ENCODE data around the gene BRD9. TPM values are rescaled to one million over a fixed set of nuclear protein-coding genes. Genes with fewer than 3 reads are reported as not detected.

BRD9 gene
- total and polyA plus RNA-seq, 9 of the 15 experiments (the other 6 are each of a cell fraction or from before 2014, with no cell fraction given) = 2.4 to 68.7 (median 44.9) TPM

- POLR2A ChIA-PET = interaction anchor here (0.9 to 1.6 kb wide), 3 partner anchors 12 to 19 kb away, joined by 3 to 4 read pairs (median 4); no protein-coding TSS in a partner anchor
- H3K4me1 ChIP-seq (replicated peaks in 1 of 2; ENCODE audit: control insufficient read depth in 2 of 2, insufficient read depth in 2 of 2, low read length in 2 of 2) = peaks cover 20 to 33% of the 10 kb centered on the region in 2 experiments; a peak in 4 of 5 replicates
- peak overlapping the region; percentile 71 for H3K4me3 ChIP-seq
- DNase-seq (ENCODE audit: extremely low read depth in 1 of 4, low spot score in 3 of 4) = no peak
- peaks cover 14% of the 10 kb centered on the region; the same call in 1 of the 2 replicates for H4K20me1 ChIP-seq (replicated peaks; ENCODE audit: control insufficient read depth, insufficient read depth, low read length)
- TF ChIP-seq RAD51 (IDR thresholded peaks at IDR 0.05; ENCODE audit: borderline replicate concordance, low read depth) (no peak), SMARCE1 (IDR thresholded peaks at IDR 0.05) (no peak), TCF7 (IDR thresholded peaks at IDR 0.05; ENCODE audit: borderline replicate concordance) (no peak), ZNF316 (IDR thresholded peaks at IDR 0.05) (peak; percentile 89), MAFG (tag; conservative IDR thresholded peaks at IDR 0.05) (0 out of 2 replicates have a peak, but pooled peaks have one; percentile 32), HCFC1 (IDR thresholded peaks at IDR 0.05; ENCODE audit: low read depth, low read length) (no peak), ESRRB (CRISPR knock-in tag; IDR thresholded peaks at IDR 0.05; ENCODE audit: borderline replicate concordance) (no peak), DDX20 (tag; IDR thresholded peaks at IDR 0.05; ENCODE audit: low read depth) (no peak), MAFF (IDR thresholded peaks at IDR 0.05; ENCODE audit: low read length) (peak; percentile 4; the same call in 1 of the 2 replicates), C11orf30 (IDR thresholded peaks at IDR 0.05; ENCODE audit: low read depth) (peak; percentile 67; the same call in 1 of the 2 replicates)
- TF ChIP-seq, protein P1, sequence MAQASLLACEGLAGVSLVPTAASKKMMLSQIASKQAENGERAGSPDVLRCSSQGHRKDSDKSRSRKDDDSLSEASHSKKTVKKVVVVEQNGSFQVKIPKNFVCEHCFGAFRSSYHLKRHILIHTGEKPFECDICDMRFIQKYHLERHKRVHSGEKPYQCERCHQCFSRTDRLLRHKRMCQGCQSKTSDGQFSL (CRISPR knock-in tag; IDR thresholded peaks at IDR 0.05) = 0 out of 2 replicates have a peak, but pooled peaks have one; percentile 31
- TF ChIP-seq, protein P1 (tag; IDR thresholded peaks at IDR 0.05) = no peak
- no peak for ATAC-seq
- peak overlapping the region; percentile 83 for H3K27ac ChIP-seq (ENCODE audit: extremely low read depth, low read depth, low read length)
- CTCF ChIA-PET (ENCODE audit: low intra/inter-chr PET ratio) = no interaction called here
- TSS peak; percentile 50 for BruUV-seq (replicated peaks)
- in situ Hi-C loops (cut with MboI) (no loop called here), intact Hi-C loops (cut with micrococcal nuclease) (loop anchor here (5.0 kb wide), 1 partner anchor 281 kb away; the partner anchor contains the start of gene CEP72)
- 69% methylated on average over 9 of the region's 9 CpGs for WGBS (ENCODE audit: insufficient coverage, low coverage, missing lambda C conversion rate)
- peaks cover 66% of the 10 kb centered on the region for H3K36me3 ChIP-seq (ENCODE audit: control insufficient read depth, insufficient read depth, low read length)
- peaks cover 76% of the 10 kb centered on the region for H3K79me2 ChIP-seq (ENCODE audit: control insufficient read depth, insufficient read depth, low read length)
- no peaks in the 10 kb centered on the region for H3K9me3 ChIP-seq (replicated peaks; ENCODE audit: control insufficient read depth, insufficient read depth, low read depth, low read length)
- FAIRE-seq = no peak
- peak overlapping the region; percentile 92 to 100 for H3K9ac ChIP-seq (ENCODE audit: insufficient read depth in 1 of 2, low read depth in 2 of 2, low read length in 2 of 2)
- peak overlapping the region; percentile 99 for H3K4me2 ChIP-seq (ENCODE audit: insufficient read depth, low read length)
- H3K27me3 ChIP-seq (ENCODE audit: control insufficient read depth in 2 of 2, insufficient read depth in 2 of 2, low read length in 2 of 2) = no peaks in the 10 kb centered on the region
- no peaks in the 10 kb centered on the region for H3K9me1 ChIP-seq (ENCODE audit: control insufficient read depth, insufficient read depth, low read length)
- H2AFZ ChIP-seq (ENCODE audit: low read depth, low read length) = peak overlapping the region; percentile 87; the same call in 1 of the 2 replicates
These were observed 1.1 kb upstream of the BRD9 start for GRCh38 chr5:893711-894110.

Measured in K562 (cell line).